Mammary epithelial cell (primary cell): ENCODE measurements around the gene EWSR1.

Source experiments
- CTCF ChIP-seq, 2 donors: IDR thresholded peaks in 1 of 2; conservative IDR thresholded peaks in 1 of 2; 2 replicates each; pipeline ENCODE4 v1.5.1; 2011 to 2012; ENCODE audit warnings: inconsistent platforms in 2 of 2, low read length in 2 of 2, mild to moderate bottlenecking in 2 of 2, control low read depth in 1 of 2, low read depth in 1 of 2; ENCODE audit not compliant: insufficient read depth in 1 of 2; ENCODE audit errors: extremely low read depth in 1 of 2
- EZH2 ChIP-seq: IDR thresholded peaks from 2 replicates; pipeline ENCODE4 v1.6.1; 2012; ENCODE audit warnings: low read length, inconsistent platforms, borderline replicate concordance

- TF ChIP-seq CTCF (conservative IDR thresholded peaks at IDR 0.05 in 1 of 2, IDR thresholded peaks at IDR 0.05 in 1 of 2; ENCODE audit: extremely low read depth in 1 of 2, insufficient read depth in 1 of 2, low read depth in 1 of 2, low read length in 2 of 2) = no peak
- TF ChIP-seq EZH2 = no peak
Observed at GRCh38 chr22:29330753-29331152, 62.7 kb downstream of the EWSR1 start.
